Activated naive CD4-positive, alpha-beta T cell treated with anti-CD3 and anti-CD28 coated beads for 36 hours (primary cell): ENCODE results near the gene TPD52L1. TPM values are rescaled to one million over a fixed set of nuclear protein-coding genes. Genes with fewer than 3 reads are reported as not detected.

Source experiments
- CTCF ChIA-PET: fragments of 350-600 bp; sonication (Branson Sonifier 250); formaldehyde crosslinking; loops from one replicate; lab custom pipeline; 2021; ENCODE audit warnings: antibody characterized with exemption; lab: Charles Lee
- DNase-seq: peaks from one replicate; pipeline ENCODE4 v3.0.0-alpha.2; 2020
- H3K27ac Mint-ChIP-seq: one replicate; pipeline ENCODE4 v1.8.0; 2021; ENCODE audit warnings: mild to moderate bottlenecking, mixed read lengths
- H3K27me3 Mint-ChIP-seq: one replicate; pipeline ENCODE4 v1.8.0; 2021; ENCODE audit warnings: low read depth, mixed read lengths
- H3K36me3 Mint-ChIP-seq: one replicate; pipeline ENCODE4 v1.8.0; 2021; ENCODE audit warnings: low read depth, mixed read lengths
- H3K4me1 Mint-ChIP-seq: one replicate; pipeline ENCODE4 v1.8.0; 2021; ENCODE audit warnings: low read depth, mixed read lengths
- H3K4me3 Mint-ChIP-seq: one replicate; pipeline ENCODE4 v1.8.0; 2021; ENCODE audit warnings: mild to moderate bottlenecking, moderate library complexity, mixed read lengths
- H3K9me3 Mint-ChIP-seq: one replicate; pipeline ENCODE4 v1.8.0; 2021; ENCODE audit warnings: mixed read lengths
- intact Hi-C: fragments of 100-400 bp; cut with micrococcal nuclease; formaldehyde crosslinking; loops from one replicate; pipeline ENCODE4 v1.15.1; 2023
- total RNA-seq, 2 experiments: library from RNA; stranded (reverse); gene quantifications; one replicate each; pipeline ENCODE4 v1.2.3, GENCODE V29; 2021

The TPD52L1 gene
- total RNA-seq, 2 experiments from 2014 or later: 5.6 to 5.7 TPM

GRCh38 chr6:125216015-125216414 lies 62.4 kb downstream of the TPD52L1 start:
- Mint-ChIP-seq H3K4me1 (no peaks in the 10 kb centered on the region), H3K9me3 (no peaks in the 10 kb centered on the region), H3K36me3 (no peaks in the 10 kb centered on the region), H3K4me3 (no peak overlapping the region), H3K27ac (no peak overlapping the region), H3K27me3 (peaks cover 1% of the 10 kb centered on the region)
- no peak for DNase-seq
- CTCF ChIA-PET: no interaction called here
- intact Hi-C loops: no loop called here

- Mint-ChIP-seq H3K4me3 (no peak overlapping the region), H3K27ac (no peak overlapping the region), H3K4me1 (no peaks in the 10 kb centered on the region), H3K9me3 (no peaks in the 10 kb centered on the region), H3K27me3 (peaks cover 1% of the 10 kb centered on the region), H3K36me3 (no peaks in the 10 kb centered on the region)
- CTCF ChIA-PET: no interaction called here
- intact Hi-C loops: no loop called here
- DNase-seq: no peak
Measured at GRCh38 chr6:125217369-125217768, 63.8 kb downstream of the TPD52L1 start.

GRCh38 chr6:125217992-125218391 lies 64.4 kb downstream of the TPD52L1 start:
- DNase-seq: no peak
- H3K4me1 Mint-ChIP-seq: no peaks in the 10 kb centered on the region
- no peaks in the 10 kb centered on the region for H3K36me3 Mint-ChIP-seq
- intact Hi-C loops: no loop called here
- H3K4me3 Mint-ChIP-seq: no peak overlapping the region
- no peak overlapping the region for H3K27ac Mint-ChIP-seq
- H3K27me3 Mint-ChIP-seq: peaks cover 1% of the 10 kb centered on the region
- CTCF ChIA-PET: no interaction called here
- no peaks in the 10 kb centered on the region for H3K9me3 Mint-ChIP-seq

- Mint-ChIP-seq H3K27ac (no peak overlapping the region), H3K9me3 (no peaks in the 10 kb centered on the region), H3K4me3 (no peak overlapping the region), H3K36me3 (no peaks in the 10 kb centered on the region), H3K27me3 (no peaks in the 10 kb centered on the region), H3K4me1 (no peaks in the 10 kb centered on the region)
- CTCF ChIA-PET: no interaction called here
- DNase-seq: no peak
- intact Hi-C loops: no loop called here
Measured at GRCh38 chr6:125219361-125219895, 65.9 kb downstream of the TPD52L1 start.

- no peaks in the 10 kb centered on the region for H3K27me3 Mint-ChIP-seq
- no peak for DNase-seq
- CTCF ChIA-PET: no interaction called here
- no peak overlapping the region for H3K27ac Mint-ChIP-seq
- no peaks in the 10 kb centered on the region for H3K4me1 Mint-ChIP-seq
- H3K4me3 Mint-ChIP-seq: no peak overlapping the region
- no peaks in the 10 kb centered on the region for H3K36me3 Mint-ChIP-seq
- intact Hi-C loops: no loop called here
- H3K9me3 Mint-ChIP-seq: no peaks in the 10 kb centered on the region
Measured at GRCh38 chr6:125220712-125221111, 67.1 kb downstream of the TPD52L1 start.

- intact Hi-C loops: no loop called here
Measured at GRCh38 chr6:125222531-125223455, 69.2 kb downstream of the TPD52L1 start.

GRCh38 chr6:125224231-125224861 lies 70.8 kb downstream of the TPD52L1 start:
- CTCF ChIA-PET: no interaction called here
- Mint-ChIP-seq H3K9me3 (no peaks in the 10 kb centered on the region), H3K4me3 (no peak overlapping the region), H3K27ac (no peak overlapping the region), H3K36me3 (no peaks in the 10 kb centered on the region), H3K27me3 (peaks cover 2% of the 10 kb centered on the region), H3K4me1 (no peaks in the 10 kb centered on the region)
- intact Hi-C loops: no loop called here
- no peak for DNase-seq

More at GRCh38 chr6:125222531-125223455, 69.2 kb downstream of the TPD52L1 start:
- H3K4me1 Mint-ChIP-seq: no peaks in the 10 kb centered on the region
- no peak for DNase-seq
- no peaks in the 10 kb centered on the region for H3K9me3 Mint-ChIP-seq
- H3K4me3 Mint-ChIP-seq: no peak overlapping the region
- H3K27me3 Mint-ChIP-seq: peaks cover 2% of the 10 kb centered on the region
- CTCF ChIA-PET: no interaction called here
- no peak overlapping the region for H3K27ac Mint-ChIP-seq
- H3K36me3 Mint-ChIP-seq: no peaks in the 10 kb centered on the region

- intact Hi-C loops: no loop called here
- H3K27me3 Mint-ChIP-seq: peaks cover 2% of the 10 kb centered on the region
- H3K4me3 Mint-ChIP-seq: no peak overlapping the region
- no peaks in the 10 kb centered on the region for H3K36me3 Mint-ChIP-seq
- H3K9me3 Mint-ChIP-seq: no peaks in the 10 kb centered on the region
- DNase-seq: no peak
- H3K27ac Mint-ChIP-seq: no peak overlapping the region
- H3K4me1 Mint-ChIP-seq: no peaks in the 10 kb centered on the region
- CTCF ChIA-PET: no interaction called here
Measured at GRCh38 chr6:125227244-125227643, 73.7 kb downstream of the TPD52L1 start.

- DNase-seq: no peak
- Mint-ChIP-seq H3K4me3 (no peak overlapping the region), H3K27ac (no peak overlapping the region), H3K9me3 (no peaks in the 10 kb centered on the region), H3K36me3 (no peaks in the 10 kb centered on the region), H3K4me1 (no peaks in the 10 kb centered on the region), H3K27me3 (peaks cover 2% of the 10 kb centered on the region)
- intact Hi-C loops: no loop called here
- CTCF ChIA-PET: no interaction called here
Measured at GRCh38 chr6:125228981-125229479, 75.5 kb downstream of the TPD52L1 start.

- DNase-seq: no peak
- no peak overlapping the region for H3K27ac Mint-ChIP-seq
- H3K36me3 Mint-ChIP-seq: no peaks in the 10 kb centered on the region
- intact Hi-C loops: no loop called here
- H3K9me3 Mint-ChIP-seq: no peaks in the 10 kb centered on the region
- no peak overlapping the region for H3K4me3 Mint-ChIP-seq
- H3K27me3 Mint-ChIP-seq: peaks cover 2% of the 10 kb centered on the region
- H3K4me1 Mint-ChIP-seq: no peaks in the 10 kb centered on the region
- CTCF ChIA-PET: no interaction called here
Measured at GRCh38 chr6:125230674-125231073, 77.1 kb downstream of the TPD52L1 start.

GRCh38 chr6:125231133-125231532 lies 77.6 kb downstream of the TPD52L1 start:
- DNase-seq: no peak
- CTCF ChIA-PET: no interaction called here
- Mint-ChIP-seq H3K36me3 (no peaks in the 10 kb centered on the region), H3K27ac (no peak overlapping the region), H3K27me3 (peaks cover 2% of the 10 kb centered on the region), H3K4me1 (no peaks in the 10 kb centered on the region), H3K4me3 (no peak overlapping the region), H3K9me3 (no peaks in the 10 kb centered on the region)
- intact Hi-C loops: no loop called here

GRCh38 chr6:125231574-125232343 lies 78.2 kb downstream of the TPD52L1 start:
- no peaks in the 10 kb centered on the region for H3K27me3 Mint-ChIP-seq
- DNase-seq: no peak
- intact Hi-C loops: no loop called here
- H3K9me3 Mint-ChIP-seq: no peaks in the 10 kb centered on the region
- no peak overlapping the region for H3K27ac Mint-ChIP-seq
- no peaks in the 10 kb centered on the region for H3K36me3 Mint-ChIP-seq
- H3K4me1 Mint-ChIP-seq: no peaks in the 10 kb centered on the region
- H3K4me3 Mint-ChIP-seq: no peak overlapping the region
- CTCF ChIA-PET: no interaction called here
